Right lobe of liver (tissue), 4 donors: ENCODE measurements around the gene ZC3H7A.

ENCODE experiments used
- CTCF ChIP-seq, 4 donors: fragments of 200-600 bp in 3 of 4; fragments of 450-650 bp in 1 of 4; IDR thresholded peaks; one replicate each; pipeline versions ENCODE4 v1.5.1 to v1.8.0; 2016 to 2022; ENCODE audit warnings: antibody characterized with exemption in 4 of 4, mild to moderate bottlenecking in 2 of 4
- POLR2A ChIP-seq: fragments of 450-650 bp; IDR thresholded peaks from one replicate; pipeline ENCODE4 v1.6.1; 2017; ENCODE audit warnings: antibody characterized with exemption, mild to moderate bottlenecking
- donor health status: DM: no; HTN: no; CAD: no.
- donor health status: DM: no; HTN: no; CAD: no.
- donor health status: DM: no; HTN: yes; CAD: no.

GRCh38 chr16:11734653-11735043, 62.4 kb downstream of the ZC3H7A start:
- TF ChIP-seq CTCF (IDR thresholded peaks at IDR 0.05) (no peak), POLR2A (no peak)
